Measurements from ENCODE around the gene KRT84.

- TF ChIP-seq, protein P1, sequence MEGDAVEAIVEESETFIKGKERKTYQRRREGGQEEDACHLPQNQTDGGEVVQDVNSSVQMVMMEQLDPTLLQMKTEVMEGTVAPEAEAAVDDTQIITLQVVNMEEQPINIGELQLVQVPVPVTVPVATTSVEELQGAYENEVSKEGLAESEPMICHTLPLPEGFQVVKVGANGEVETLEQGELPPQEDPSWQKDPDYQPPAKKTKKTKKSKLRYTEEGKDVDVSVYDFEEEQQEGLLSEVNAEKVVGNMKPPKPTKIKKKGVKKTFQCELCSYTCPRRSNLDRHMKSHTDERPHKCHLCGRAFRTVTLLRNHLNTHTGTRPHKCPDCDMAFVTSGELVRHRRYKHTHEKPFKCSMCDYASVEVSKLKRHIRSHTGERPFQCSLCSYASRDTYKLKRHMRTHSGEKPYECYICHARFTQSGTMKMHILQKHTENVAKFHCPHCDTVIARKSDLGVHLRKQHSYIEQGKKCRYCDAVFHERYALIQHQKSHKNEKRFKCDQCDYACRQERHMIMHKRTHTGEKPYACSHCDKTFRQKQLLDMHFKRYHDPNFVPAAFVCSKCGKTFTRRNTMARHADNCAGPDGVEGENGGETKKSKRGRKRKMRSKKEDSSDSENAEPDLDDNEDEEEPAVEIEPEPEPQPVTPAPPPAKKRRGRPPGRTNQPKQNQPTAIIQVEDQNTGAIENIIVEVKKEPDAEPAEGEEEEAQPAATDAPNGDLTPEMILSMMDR (IDR thresholded peaks at IDR 0.05; ENCODE audit: insufficient read depth, low read length): no peak
- TF ChIP-seq POLR2AphosphoS5 (IDR thresholded peaks at IDR 0.05; ENCODE audit: low read depth) (no peak), GABPA (IDR thresholded peaks at IDR 0.05; ENCODE audit: low read depth) (no peak), SPI1 (IDR thresholded peaks at IDR 0.05; ENCODE audit: borderline replicate concordance, low read depth) (no peak)
- TF ChIP-seq, protein P2, sequence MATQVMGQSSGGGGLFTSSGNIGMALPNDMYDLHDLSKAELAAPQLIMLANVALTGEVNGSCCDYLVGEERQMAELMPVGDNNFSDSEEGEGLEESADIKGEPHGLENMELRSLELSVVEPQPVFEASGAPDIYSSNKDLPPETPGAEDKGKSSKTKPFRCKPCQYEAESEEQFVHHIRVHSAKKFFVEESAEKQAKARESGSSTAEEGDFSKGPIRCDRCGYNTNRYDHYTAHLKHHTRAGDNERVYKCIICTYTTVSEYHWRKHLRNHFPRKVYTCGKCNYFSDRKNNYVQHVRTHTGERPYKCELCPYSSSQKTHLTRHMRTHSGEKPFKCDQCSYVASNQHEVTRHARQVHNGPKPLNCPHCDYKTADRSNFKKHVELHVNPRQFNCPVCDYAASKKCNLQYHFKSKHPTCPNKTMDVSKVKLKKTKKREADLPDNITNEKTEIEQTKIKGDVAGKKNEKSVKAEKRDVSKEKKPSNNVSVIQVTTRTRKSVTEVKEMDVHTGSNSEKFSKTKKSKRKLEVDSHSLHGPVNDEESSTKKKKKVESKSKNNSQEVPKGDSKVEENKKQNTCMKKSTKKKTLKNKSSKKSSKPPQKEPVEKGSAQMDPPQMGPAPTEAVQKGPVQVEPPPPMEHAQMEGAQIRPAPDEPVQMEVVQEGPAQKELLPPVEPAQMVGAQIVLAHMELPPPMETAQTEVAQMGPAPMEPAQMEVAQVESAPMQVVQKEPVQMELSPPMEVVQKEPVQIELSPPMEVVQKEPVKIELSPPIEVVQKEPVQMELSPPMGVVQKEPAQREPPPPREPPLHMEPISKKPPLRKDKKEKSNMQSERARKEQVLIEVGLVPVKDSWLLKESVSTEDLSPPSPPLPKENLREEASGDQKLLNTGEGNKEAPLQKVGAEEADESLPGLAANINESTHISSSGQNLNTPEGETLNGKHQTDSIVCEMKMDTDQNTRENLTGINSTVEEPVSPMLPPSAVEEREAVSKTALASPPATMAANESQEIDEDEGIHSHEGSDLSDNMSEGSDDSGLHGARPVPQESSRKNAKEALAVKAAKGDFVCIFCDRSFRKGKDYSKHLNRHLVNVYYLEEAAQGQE (IDR thresholded peaks at IDR 0.05; ENCODE audit: insufficient replicate concordance, low read depth): no peak
These were observed 40.6 kb upstream of the KRT84 start for GRCh38 chr12:52426034-52426433.

Data from HL-60 (cell line).